GM13977 (cell line): ENCODE measurements around the gene RUVBL1.
A peak's percentile ranks its signal among the peaks of the same experiment; 100 is the strongest.

Experiments used
- DNase-seq: peaks from one replicate; pipeline ENCODE4 v3.0.0; 2012; ENCODE audit warnings: low spot score
- CTCF ChIP-seq: IDR thresholded peaks from 2 replicates; pipeline ENCODE4 v1.5.1; 2012; ENCODE audit warnings: mild to moderate bottlenecking, control low read depth; ENCODE audit not compliant: insufficient read depth; ENCODE audit errors: extremely low read depth, missing control alignments
- in situ Hi-C: fragments of 300-500 bp; cut with MboI; formaldehyde crosslinking; loops from one replicate; pipeline ENCODE4 v1.12.0; 2022; ENCODE audit warnings: low sequenced_read_pairs, low pct_unique_long_range_greater_than_20kb, mixed read lengths, inconsistent platforms; ENCODE audit not compliant: unreplicated experiment

Gene RUVBL1

GRCh38 chr3:128123538-128124368 is at the start of gene RUVBL1:
TSS of gene RUVBL1 (minus strand) at chr3:128123812. CDS start at chr3:128123724, 88 bp downstream.
- DNase-seq = peak; percentile 97
- in situ Hi-C loops = no loop called here
- no peak for TF ChIP-seq CTCF

- no peak for DNase-seq
- TF ChIP-seq CTCF = no peak
- in situ Hi-C loops = no loop called here
Measured at GRCh38 chr3:128173200-128173599, 49.6 kb upstream of the RUVBL1 start.

- in situ Hi-C loops = no loop called here
- DNase-seq = no peak
- TF ChIP-seq CTCF = peak; percentile 8
Measured at GRCh38 chr3:128170866-128171516, 47.4 kb upstream of the RUVBL1 start.

DNA sequence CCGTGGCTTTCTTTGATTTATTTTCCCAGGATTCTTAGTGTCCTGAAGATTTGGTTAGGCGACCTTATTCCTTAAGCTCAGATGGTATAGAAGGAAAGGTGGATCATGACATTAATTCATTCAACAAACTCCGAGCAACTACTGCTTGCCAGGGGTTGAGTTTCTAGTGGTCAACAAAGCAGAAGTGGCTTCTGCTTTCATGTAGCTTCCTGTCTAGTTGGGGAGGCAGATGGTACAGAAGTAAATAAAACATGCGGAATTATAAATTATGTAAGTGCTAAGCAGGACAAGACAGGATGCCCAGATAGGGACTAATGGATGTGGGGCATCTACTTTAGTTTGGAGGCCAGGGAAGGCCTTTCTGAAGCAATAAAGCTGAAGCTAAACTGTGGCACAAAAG is 45.2 kb upstream of the RUVBL1 start:
- in situ Hi-C loops = no loop called here
- DNase-seq = no peak
- no peak for TF ChIP-seq CTCF

DNA sequence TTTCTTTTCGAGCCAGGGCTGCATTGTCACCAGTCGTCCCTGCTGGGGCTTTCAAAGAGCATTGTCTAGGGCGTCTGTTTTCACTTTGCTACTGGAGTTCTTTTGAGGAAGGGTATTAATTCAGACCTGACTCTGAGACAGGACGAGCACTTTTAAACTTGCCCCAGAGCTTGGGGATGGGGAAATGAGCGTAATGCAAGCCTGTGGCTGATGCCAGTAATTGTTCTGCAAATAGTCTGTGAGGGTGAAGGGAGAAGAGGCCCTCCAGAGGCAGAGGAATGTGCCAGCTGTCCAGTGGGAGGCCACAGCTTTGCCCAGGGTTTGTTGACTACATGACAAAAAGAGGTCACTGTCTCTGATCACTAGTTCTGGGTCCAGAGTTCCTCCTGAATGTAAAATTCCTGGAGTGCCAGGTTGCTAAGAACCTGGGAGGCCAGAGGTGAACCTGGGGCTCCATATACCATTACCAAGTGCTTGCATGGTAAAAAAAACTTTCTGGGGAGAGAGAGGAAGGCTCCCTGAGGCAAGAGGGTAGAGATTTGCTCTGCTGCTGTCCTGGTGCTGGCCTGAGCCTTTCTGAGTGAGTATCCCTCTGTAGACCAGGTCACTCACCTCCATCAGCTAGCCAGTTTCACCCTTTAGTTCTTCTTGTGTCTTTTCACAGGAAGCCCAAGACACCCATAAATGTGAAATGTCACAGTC is 44.5 kb upstream of the RUVBL1 start:
- no peak for TF ChIP-seq CTCF
- in situ Hi-C loops = no loop called here
- no peak for DNase-seq

DNA sequence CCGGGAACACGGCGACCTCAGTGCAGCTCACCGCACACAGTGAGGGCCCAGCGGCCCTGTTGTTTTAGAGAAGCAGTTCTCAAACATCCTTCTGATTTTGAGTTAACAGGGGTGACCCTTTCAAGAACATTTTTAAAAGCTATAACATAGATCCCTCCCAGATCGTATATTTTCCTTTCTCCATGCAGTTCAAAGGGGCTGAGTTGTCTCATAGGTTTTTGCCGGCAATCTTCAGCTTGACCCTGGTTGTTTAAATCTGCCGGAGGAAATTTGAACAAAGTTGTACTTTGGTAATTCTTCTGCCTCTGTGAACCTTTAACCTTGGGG is 44.0 kb upstream of the RUVBL1 start:
- no peak for DNase-seq
- no peak for TF ChIP-seq CTCF
- in situ Hi-C loops = no loop called here
